ENCODE results near the gene PKN2.

The PKN2 gene

GRCh38 chr1:88787023-88787903 is 103.2 kb downstream of the PKN2 start:
- no peak overlapping the region for H3K4me2 ChIP-seq
- H3K4me3 ChIP-seq (IDR thresholded peaks at IDR 0.05; ENCODE audit: insufficient read depth, low read depth, low read length) = no peak overlapping the region
- no peak overlapping the region for H3K27ac ChIP-seq
- no peaks in the 10 kb centered on the region for H3K36me3 ChIP-seq (ENCODE audit: insufficient read depth)
- H2AFZ ChIP-seq (ENCODE audit: low read depth) = no peak overlapping the region
- no peaks in the 10 kb centered on the region for H3K4me1 ChIP-seq (ENCODE audit: low read depth, poor library complexity, severe bottlenecking)
- H3K79me2 ChIP-seq (ENCODE audit: insufficient read depth, low read depth) = no peaks in the 10 kb centered on the region
- no peak for TF ChIP-seq CTCF (conservative IDR thresholded peaks at IDR 0.05; ENCODE audit: low read depth, low read length)
- no peaks in the 10 kb centered on the region for H3K27me3 ChIP-seq (ENCODE audit: insufficient read depth, low read depth)
- no peak overlapping the region for H3K9ac ChIP-seq
- H4K20me1 ChIP-seq (ENCODE audit: insufficient read depth) = no peaks in the 10 kb centered on the region

- TF ChIP-seq CTCF (conservative IDR thresholded peaks at IDR 0.05; ENCODE audit: low read depth, low read length) = no peak
- Histone ChIP-seq H2AFZ (ENCODE audit: low read depth) (no peak overlapping the region), H3K36me3 (ENCODE audit: insufficient read depth) (no peaks in the 10 kb centered on the region), H3K4me1 (ENCODE audit: low read depth, poor library complexity, severe bottlenecking) (no peaks in the 10 kb centered on the region), H3K4me2 (no peak overlapping the region), H3K27ac (no peak overlapping the region), H3K79me2 (ENCODE audit: insufficient read depth, low read depth) (no peaks in the 10 kb centered on the region), H3K9ac (no peak overlapping the region), H3K4me3 (IDR thresholded peaks at IDR 0.05; ENCODE audit: insufficient read depth, low read depth, low read length) (no peak overlapping the region), H4K20me1 (ENCODE audit: insufficient read depth) (no peaks in the 10 kb centered on the region), H3K27me3 (ENCODE audit: insufficient read depth, low read depth) (no peaks in the 10 kb centered on the region)
Measured at GRCh38 chr1:88791192-88791591, 107.1 kb downstream of the PKN2 start.

- Histone ChIP-seq H3K4me2 (no peak overlapping the region), H3K36me3 (ENCODE audit: insufficient read depth) (no peaks in the 10 kb centered on the region), H2AFZ (ENCODE audit: low read depth) (no peak overlapping the region), H3K27me3 (ENCODE audit: insufficient read depth, low read depth) (no peaks in the 10 kb centered on the region), H3K4me3 (IDR thresholded peaks at IDR 0.05; ENCODE audit: insufficient read depth, low read depth, low read length) (no peak overlapping the region), H4K20me1 (ENCODE audit: insufficient read depth) (no peaks in the 10 kb centered on the region), H3K27ac (no peak overlapping the region), H3K9ac (no peak overlapping the region), H3K4me1 (ENCODE audit: low read depth, poor library complexity, severe bottlenecking) (no peaks in the 10 kb centered on the region), H3K79me2 (ENCODE audit: insufficient read depth, low read depth) (no peaks in the 10 kb centered on the region)
- no peak for TF ChIP-seq CTCF (conservative IDR thresholded peaks at IDR 0.05; ENCODE audit: low read depth, low read length)
Measured at GRCh38 chr1:88799491-88799890, 115.4 kb downstream of the PKN2 start.

- H3K79me2 ChIP-seq (ENCODE audit: insufficient read depth, low read depth) = no peaks in the 10 kb centered on the region
- no peak overlapping the region for H3K27ac ChIP-seq
- H3K36me3 ChIP-seq (ENCODE audit: insufficient read depth) = no peaks in the 10 kb centered on the region
- H3K27me3 ChIP-seq (ENCODE audit: insufficient read depth, low read depth) = no peaks in the 10 kb centered on the region
- no peak overlapping the region for H3K4me3 ChIP-seq (IDR thresholded peaks at IDR 0.05; ENCODE audit: insufficient read depth, low read depth, low read length)
- H3K4me2 ChIP-seq = no peak overlapping the region
- TF ChIP-seq CTCF (conservative IDR thresholded peaks at IDR 0.05; ENCODE audit: low read depth, low read length) = peak; percentile 79
- no peaks in the 10 kb centered on the region for H3K4me1 ChIP-seq (ENCODE audit: low read depth, poor library complexity, severe bottlenecking)
- H3K9ac ChIP-seq = no peak overlapping the region
- no peak overlapping the region for H2AFZ ChIP-seq (ENCODE audit: low read depth)
- no peaks in the 10 kb centered on the region for H4K20me1 ChIP-seq (ENCODE audit: insufficient read depth)
Measured at GRCh38 chr1:88800382-88801051, 116.4 kb downstream of the PKN2 start.

All from KMS-11 (cell line).